GM18868 (cell line): ENCODE results near the gene ACADSB.

ENCODE experiments used
- ATAC-seq: cut with Tn5 transposase; IDR thresholded peaks from one replicate; pipeline ENCODE4 v1.9.1; 2021; ENCODE audit warnings: mild to moderate bottlenecking, moderate library complexity; ENCODE audit not compliant: unreplicated experiment

Gene ACADSB

GRCh38 chr10:123093489-123093888 is 84.7 kb downstream of the ACADSB start:
- no peak for ATAC-seq

DNA sequence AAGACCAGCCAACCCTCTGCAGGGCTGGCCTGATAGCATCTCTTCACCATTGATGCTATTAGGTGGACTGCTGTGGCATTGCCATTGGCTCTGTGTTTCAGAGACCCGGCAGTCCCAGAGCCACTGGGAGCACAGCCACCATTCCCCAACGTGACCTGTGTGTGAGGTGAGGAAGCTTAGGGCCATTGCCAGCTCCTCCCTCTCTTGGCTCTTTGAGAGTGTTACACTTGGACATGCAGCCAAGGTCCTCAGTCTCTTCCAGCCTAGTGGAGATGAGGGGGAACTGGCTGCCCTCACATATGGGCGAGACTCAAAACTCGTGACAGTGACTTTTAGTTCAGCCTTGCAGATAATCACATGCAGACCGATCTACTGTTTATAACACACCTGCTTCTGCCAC is 87.6 kb downstream of the ACADSB start:
- ATAC-seq: no peak

GRCh38 chr10:123097039-123097438 is 88.2 kb downstream of the ACADSB start:
- ATAC-seq: no peak

- no peak for ATAC-seq
Measured at GRCh38 chr10:123100030-123100762, 91.4 kb downstream of the ACADSB start.

DNA sequence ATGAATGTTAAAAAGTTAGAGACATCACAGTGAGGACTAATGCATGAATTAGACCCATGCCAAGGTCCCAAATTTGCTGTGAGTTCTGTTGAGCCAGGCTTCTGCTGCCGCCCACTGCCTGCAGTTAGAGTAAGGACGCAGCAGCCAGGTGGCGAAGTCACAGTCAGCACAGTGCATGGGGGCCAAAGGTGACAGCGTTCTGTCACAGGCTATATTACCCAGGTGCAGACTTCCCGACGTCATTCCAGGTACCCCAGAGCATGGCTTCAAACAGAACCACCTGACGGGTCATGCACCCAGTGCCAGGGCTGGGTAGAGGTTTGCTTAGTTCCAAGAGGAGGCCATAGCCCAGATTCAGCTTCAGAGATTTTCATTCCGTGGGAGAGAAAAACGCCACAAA is 93.1 kb downstream of the ACADSB start:
- no peak for ATAC-seq

DNA sequence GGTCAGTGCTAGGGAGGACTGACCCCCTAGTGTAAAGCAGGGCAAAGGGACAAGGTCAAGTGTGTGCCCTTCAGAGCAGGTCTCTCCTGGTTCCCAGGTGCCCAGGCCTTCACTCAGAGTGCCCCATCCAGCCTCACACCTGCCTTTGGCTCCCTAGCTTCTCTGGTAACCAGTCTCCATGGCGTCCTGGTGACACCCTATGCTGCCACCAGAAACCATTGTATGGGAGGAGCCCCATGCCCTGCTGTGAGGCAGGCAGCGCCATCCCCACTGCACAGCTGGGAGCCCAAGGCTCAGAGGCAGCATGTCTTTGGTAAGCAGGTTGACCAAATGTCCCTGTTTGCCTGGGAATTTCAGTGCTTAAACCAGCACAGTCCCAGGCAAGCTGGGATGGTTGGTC is 93.9 kb downstream of the ACADSB start:
- ATAC-seq: no peak

DNA sequence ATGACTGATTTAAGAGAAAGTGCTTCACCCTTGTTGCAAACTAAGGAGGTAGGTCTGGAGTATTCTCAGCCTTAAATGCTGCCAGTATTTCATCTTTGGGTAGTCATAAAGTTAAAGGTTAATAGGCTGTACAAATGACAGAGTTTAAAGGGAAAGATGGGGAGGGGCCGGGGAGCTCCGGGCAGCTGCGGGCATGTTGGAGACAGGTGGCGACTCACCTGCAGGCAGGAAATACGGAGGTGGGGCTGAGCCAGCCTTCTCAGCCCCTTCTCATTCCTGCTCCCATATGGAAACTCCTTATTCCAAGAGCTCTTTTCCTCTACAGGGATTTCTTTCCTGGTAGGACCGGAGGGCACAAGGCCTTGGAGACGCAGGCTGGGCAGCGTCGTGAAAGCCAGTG is 95.1 kb downstream of the ACADSB start:
- ATAC-seq: no peak
